ENCODE measurements around the gene SKAP2. TPM values are rescaled to one million over a fixed set of nuclear protein-coding genes. Genes with fewer than 3 reads are reported as not detected.

The SKAP2 gene
- total RNA-seq, 1 experiment from 2014 or later: 3.2 TPM

GRCh38 chr7:26724795-26725194 lies 139.6 kb downstream of the SKAP2 start:
- Histone ChIP-seq H3K79me2 (ENCODE audit: insufficient read depth, low read length) (no peaks in the 10 kb centered on the region), H2AK5ac (ENCODE audit: insufficient read length, low read length) (no peak overlapping the region), H3K56ac (ENCODE audit: insufficient read length, low read depth, low read length) (no peak overlapping the region), H2AFZ (ENCODE audit: low read length) (no peak overlapping the region), H4K5ac (ENCODE audit: insufficient read length, low read depth, low read length) (no peak overlapping the region), H3K9me3 (ENCODE audit: control insufficient read depth, low read depth, low read length) (no peaks in the 10 kb centered on the region), H3K14ac (ENCODE audit: insufficient read depth, low read length) (no peak overlapping the region), H3K4ac (ENCODE audit: low read depth, low read length) (no peak overlapping the region), H3K9ac (ENCODE audit: extremely low read depth, insufficient read length, low read length) (no peak overlapping the region), H3K27me3 (ENCODE audit: insufficient read depth, low read length) (no peaks in the 10 kb centered on the region), H3K79me1 (ENCODE audit: insufficient read depth, low read depth, low read length, poor library complexity, severe bottlenecking) (no peaks in the 10 kb centered on the region), H3K4me1 (ENCODE audit: insufficient read depth, low read length) (no peaks in the 10 kb centered on the region), H2BK20ac (ENCODE audit: low read depth, low read length, poor library complexity, severe bottlenecking) (no peak overlapping the region), H3K27ac (ENCODE audit: insufficient read length, low read depth, low read length) (no peak overlapping the region), H4K20me1 (ENCODE audit: control insufficient read depth, insufficient read depth, insufficient read length) (no peaks in the 10 kb centered on the region), H2BK120ac (ENCODE audit: low read depth, low read length, poor library complexity, severe bottlenecking) (no peak overlapping the region), H3K18ac (ENCODE audit: insufficient read length, low read depth, low read length) (no peak overlapping the region), H3K23ac (ENCODE audit: insufficient read length, low read depth, low read length) (no peak overlapping the region), H3K23me2 (ENCODE audit: insufficient read length, low read depth, low read length, poor library complexity, severe bottlenecking) (no peaks in the 10 kb centered on the region), H2BK15ac (ENCODE audit: low read depth, low read length) (no peak overlapping the region), H4K8ac (replicated peaks; ENCODE audit: insufficient read length, low read depth, low read length) (no peak overlapping the region), H3K4me2 (ENCODE audit: insufficient read depth, insufficient read length, low read length) (no peak overlapping the region), H2BK12ac (ENCODE audit: insufficient read length, low read depth, low read length) (no peak overlapping the region), H2BK5ac (ENCODE audit: insufficient read length, low read length) (no peak overlapping the region), H4K91ac (ENCODE audit: insufficient read length, low read depth, low read length) (no peak overlapping the region), H3T11ph (ENCODE audit: low read length) (no peak overlapping the region)
- WGBS (ENCODE audit: extremely low coverage, insufficient read length, low lambda C conversion rate): no CpG with 5 or more reads among the region's 2 CpGs
- Mint-ChIP-seq H3K4me1 (peaks cover 4 to 6% of the 10 kb centered on the region in 2 experiments), H3K27me3 (ENCODE audit: low read depth) (no peaks in the 10 kb centered on the region; the same call in 1 of the 2 replicates), H3K9me3 (no peaks in the 10 kb centered on the region), H3K4me3 (no peak overlapping the region), H3K27ac (no peak overlapping the region), H3K36me3 (ENCODE audit: insufficient read depth in 1 of 3, low read depth in 3 of 3) (no peaks in the 10 kb centered on the region)
- TF ChIP-seq CTCF (conservative IDR thresholded peaks at IDR 0.05): no peak
- DNase-seq: no peak

Data from H9 (cell line).